K562 (cell line): Measurements from ENCODE around the gene GRM2. TPM values are rescaled to one million over a fixed set of nuclear protein-coding genes. Genes with fewer than 3 reads are reported as not detected.

ENCODE experiments used
- ATAC-seq: fragments of 200-7000 bp; cut with Tn5 transposase; 3 replicates; pipeline ENCODE4 v1.9.1; 2020; ENCODE audit warnings: moderate library complexity
- BruUV-seq: library from RNA; stranded (reverse); fragments of 400-500 nt; replicated peaks from 2 replicates; lab custom pipeline; 2021; lab: Mats Ljungman, UMichigan
- CTCF ChIA-PET: fragments of 300-600 bp; formaldehyde crosslinking; extraction: SDS; loops from one replicate; lab custom pipeline; 2021; ENCODE audit warnings: low intra/inter-chr PET ratio; lab: Yijun Ruan, JAX
- POLR2A ChIA-PET: fragments of 300-600, 350-650 bp; sonication (Branson Sonifier 250); formaldehyde crosslinking; extraction: SDS; loops from one replicate; lab custom pipeline; 2021; ENCODE audit warnings: antibody characterized with exemption, inconsistent platforms; lab: Yijun Ruan, JAX
- DNase-seq, 4 experiments: peaks; one replicate each; pipeline versions ENCODE4 v3.0.0 to v3.0.0-alpha.2; 2011 to 2018; ENCODE audit warnings: low spot score in 3 of 4, mixed read lengths in 3 of 4; ENCODE audit errors: extremely low read depth in 1 of 4
- FAIRE-seq: peaks from 2 replicates; lab custom pipeline; 2011; peaks lifted over from hg19 to GRCh38; lab: Jason Lieb, UNC
- H2AFZ ChIP-seq: 2 replicates; pipeline ENCODE4 v1.6.0; 2011; ENCODE audit warnings: low read depth, low read length, control low read depth, inconsistent platforms
- H3K27ac ChIP-seq: fragments of 200-600 bp; 3 replicates; pipeline ENCODE4 v1.8.0; 2011; ENCODE audit warnings: low read depth, mild to moderate bottlenecking, control low read depth, inconsistent platforms, low read length, moderate library complexity, mixed read lengths; ENCODE audit errors: extremely low read depth
- H3K27me3 ChIP-seq, 2 experiments: fragments of 300-600 bp in 1 of 2; 2 replicates in 1 of 2; 3 replicates in 1 of 2; pipeline versions ENCODE4 v1.6.0 to v1.8.0; 2011; ENCODE audit warnings: inconsistent platforms in 2 of 2, low read length in 2 of 2, mild to moderate bottlenecking in 1 of 2, mixed read lengths in 1 of 2, moderate library complexity in 1 of 2; ENCODE audit not compliant: control insufficient read depth in 2 of 2, insufficient read depth in 2 of 2
- H3K36me3 ChIP-seq: fragments of 300-600 bp; 3 replicates; pipeline ENCODE4 v1.8.0; 2011; ENCODE audit warnings: mild to moderate bottlenecking, low read length, inconsistent platforms; ENCODE audit not compliant: control insufficient read depth, insufficient read depth
- H3K4me1 ChIP-seq, 2 experiments: fragments of 200-600 bp in 1 of 2; replicated peaks in 1 of 2; 2 replicates in 1 of 2; 3 replicates in 1 of 2; pipeline versions ENCODE4 v1.5.1 to v1.8.0; 2011; ENCODE audit warnings: inconsistent platforms in 2 of 2, low read length in 2 of 2, mild to moderate bottlenecking in 1 of 2, mixed read lengths in 1 of 2, moderate library complexity in 1 of 2; ENCODE audit not compliant: control insufficient read depth in 2 of 2, insufficient read depth in 2 of 2
- H3K4me2 ChIP-seq: 2 replicates; pipeline ENCODE4 v1.6.1; 2011; ENCODE audit warnings: low read length, control low read depth, inconsistent platforms, mixed read lengths; ENCODE audit not compliant: insufficient read depth
- H3K4me3 ChIP-seq: fragments of 200-600 bp; sonication (generic), shearing (Covaris generic); 2 replicates; pipeline ENCODE4 v1.5.1; 2016; ENCODE audit warnings: control low read depth, inconsistent platforms
- H3K79me2 ChIP-seq: fragments of 200-600 bp; 3 replicates; pipeline ENCODE4 v1.8.0; 2011; ENCODE audit warnings: low read length, inconsistent platforms; ENCODE audit not compliant: control insufficient read depth, insufficient read depth
- H3K9ac ChIP-seq, 2 experiments: 2 replicates each; pipeline versions ENCODE4 v1.6.0 to v1.6.1; 2011; ENCODE audit warnings: low read depth in 2 of 2, low read length in 2 of 2, control low read depth in 1 of 2, inconsistent platforms in 1 of 2, mild to moderate bottlenecking in 1 of 2, mixed read lengths in 1 of 2; ENCODE audit not compliant: insufficient read depth in 1 of 2
- H3K9me1 ChIP-seq: one replicate; pipeline ENCODE4 v1.6.0; 2011; ENCODE audit warnings: inconsistent platforms, mild to moderate bottlenecking, low read length, moderate library complexity; ENCODE audit not compliant: control insufficient read depth, insufficient read depth
- H3K9me3 ChIP-seq: replicated peaks from 2 replicates; pipeline ENCODE4 v1.5.1; 2011; ENCODE audit warnings: low read depth, low read length, inconsistent platforms; ENCODE audit not compliant: control insufficient read depth, insufficient read depth
- H4K20me1 ChIP-seq: replicated peaks from 2 replicates; pipeline ENCODE4 v1.6.1; 2011; ENCODE audit warnings: low read length, inconsistent platforms, mixed read lengths; ENCODE audit not compliant: control insufficient read depth, insufficient read depth
- BRCA1 ChIP-seq, 2 experiments: fragments of 450-650 bp in 1 of 2; sonication (generic) in 1 of 2; formaldehyde crosslinking in 1 of 2; IDR thresholded peaks; 2 replicates each; pipeline versions ENCODE4 v1.5.0 to v1.6.1; 2017 to 2020; ENCODE audit warnings: mild to moderate bottlenecking in 1 of 2, missing genetic modification reagents in 1 of 2
- CREBBP ChIP-seq: IDR thresholded peaks from one replicate; pipeline ENCODE4 v1.6.1; 2012; ENCODE audit warnings: low read depth, mild to moderate bottlenecking, control low read depth, inconsistent platforms, low read length
- EP300 ChIP-seq: IDR thresholded peaks from 2 replicates; pipeline ENCODE4 v1.6.1; 2012; ENCODE audit warnings: low read length, improper control_type of control experiment
- HEY1 ChIP-seq: fragments of 250-450 bp; sonication (Bioruptor Pico); IDR thresholded peaks from 2 replicates; pipeline ENCODE4 v1.5.0; 2020; ENCODE audit warnings: mild to moderate bottlenecking, moderate library complexity, borderline replicate concordance
- HMG20A ChIP-seq: fragments of 450-650 bp; formaldehyde crosslinking; conservative IDR thresholded peaks from 2 replicates; pipeline ENCODE4 v1.4.0; 2020; ENCODE audit warnings: mild to moderate bottlenecking, mixed read lengths
- MXI1 ChIP-seq: IDR thresholded peaks from 2 replicates; pipeline ENCODE4 v1.6.1; 2011; ENCODE audit warnings: low read depth, mild to moderate bottlenecking, improper control_type of control experiment, low read length
- PHF21A ChIP-seq: fragments of 450-650 bp; IDR thresholded peaks from 2 replicates; pipeline ENCODE4 v1.6.1; 2017; ENCODE audit warnings: low read depth, borderline replicate concordance
- POLR2AphosphoS5 ChIP-seq: IDR thresholded peaks from 2 replicates; pipeline ENCODE4 v1.6.1; 2011; ENCODE audit warnings: mild to moderate bottlenecking, low read depth, low read length, moderate library complexity; ENCODE audit not compliant: control insufficient read depth, insufficient read depth
- RHOXF2B ChIP-seq: fragments of 250-450 bp; sonication (Bioruptor Pico); conservative IDR thresholded peaks from 2 replicates; pipeline ENCODE4 v1.5.1; 2021
- ZNF212 ChIP-seq: fragments of 450-650 bp; formaldehyde crosslinking; IDR thresholded peaks from 2 replicates; pipeline ENCODE4 v1.4.0; 2020; ENCODE audit warnings: mild to moderate bottlenecking
- ZNF780A ChIP-seq: fragments of 250-450 bp; sonication (Bioruptor Pico); IDR thresholded peaks from 2 replicates; pipeline ENCODE4 v1.5.0; 2021; ENCODE audit warnings: mild to moderate bottlenecking
- WGBS: fragments of 100-300 bp; shearing (Covaris generic); methylation state at CpG from one replicate; pipeline ENCODE4 v1.1.6; 2016; ENCODE audit warnings: low coverage, mixed read lengths; ENCODE audit not compliant: insufficient coverage; ENCODE audit errors: missing lambda C conversion rate; 5-methylcytosine and 5-hydroxymethylcytosine counted together
- in situ Hi-C: fragments of 300-500 bp; cut with MboI; formaldehyde crosslinking; loops from 4 replicates; pipeline ENCODE4 v1.15.0; 2018; ENCODE audit warnings: inconsistent platforms, mixed read lengths
- intact Hi-C: fragments of 100-400 bp; cut with micrococcal nuclease; formaldehyde crosslinking; loops from 2 replicates; pipeline ENCODE4 v1.14.2; 2022
- polyA plus RNA-seq, 8 experiments: library from polyadenylated mRNA; depleted of rRNA in 4 of 8; stranded (reverse) in 5 of 8; unstranded in 3 of 8; fragments of >200 nt; fragmentation: Nextera tagmentation in 2 of 8; fragmentation: Illumina TruSeq in 1 of 8; extraction: Ambion mirVana in 2 of 8; extraction: Trizol in 1 of 8; gene quantifications; 2 replicates each; pipeline versions ENCODE4 v1.2.1 to v1.2.3, GENCODE V29; 2011 to 2014; ENCODE audit warnings: inconsistent platforms in 1 of 8, missing spikeins in 1 of 8
- total RNA-seq, 7 experiments: library from RNA; depleted of rRNA in 6 of 7; stranded (reverse); fragments of >200 nt in 6 of 7; fragmentation: Illumina TruSeq in 2 of 7; extraction: Trizol in 2 of 7; gene quantifications; 2 replicates each; pipeline versions ENCODE4 v1.2.1 to v1.2.3, GENCODE V29; 2011 to 2021; ENCODE audit warnings: low replicate concordance in 1 of 7
- TF ChIP-seq, protein P1 (sequence below), 3 experiments: IDR thresholded peaks in 2 of 3; conservative IDR thresholded peaks in 1 of 3; 2 replicates each; pipeline ENCODE4 v1.5.1; 2011 to 2012; ENCODE audit warnings: low read length in 3 of 3, mild to moderate bottlenecking in 3 of 3, control low read depth in 2 of 3, improper control_type of control experiment in 1 of 3, inconsistent platforms in 1 of 3, low read depth in 1 of 3, mixed read lengths in 1 of 3, moderate library complexity in 1 of 3; ENCODE audit not compliant: insufficient read depth in 2 of 3
- TF ChIP-seq, protein P2 (sequence below): IDR thresholded peaks from 2 replicates; pipeline ENCODE4 v1.6.1; 2016; ENCODE audit warnings: missing genetic modification characterization, missing compliant biosample characterization
- TF ChIP-seq, protein P3 (sequence below): fragments of 450-650 bp; formaldehyde crosslinking; IDR thresholded peaks from 2 replicates; pipeline ENCODE4 v1.4.0; 2022; ENCODE audit warnings: missing genetic modification characterization

The GRM2 gene
- total and polyA plus RNA-seq, 9 of the 15 experiments (the other 6 are each of a cell fraction or from before 2014, with no cell fraction given) = not detected

DNA sequence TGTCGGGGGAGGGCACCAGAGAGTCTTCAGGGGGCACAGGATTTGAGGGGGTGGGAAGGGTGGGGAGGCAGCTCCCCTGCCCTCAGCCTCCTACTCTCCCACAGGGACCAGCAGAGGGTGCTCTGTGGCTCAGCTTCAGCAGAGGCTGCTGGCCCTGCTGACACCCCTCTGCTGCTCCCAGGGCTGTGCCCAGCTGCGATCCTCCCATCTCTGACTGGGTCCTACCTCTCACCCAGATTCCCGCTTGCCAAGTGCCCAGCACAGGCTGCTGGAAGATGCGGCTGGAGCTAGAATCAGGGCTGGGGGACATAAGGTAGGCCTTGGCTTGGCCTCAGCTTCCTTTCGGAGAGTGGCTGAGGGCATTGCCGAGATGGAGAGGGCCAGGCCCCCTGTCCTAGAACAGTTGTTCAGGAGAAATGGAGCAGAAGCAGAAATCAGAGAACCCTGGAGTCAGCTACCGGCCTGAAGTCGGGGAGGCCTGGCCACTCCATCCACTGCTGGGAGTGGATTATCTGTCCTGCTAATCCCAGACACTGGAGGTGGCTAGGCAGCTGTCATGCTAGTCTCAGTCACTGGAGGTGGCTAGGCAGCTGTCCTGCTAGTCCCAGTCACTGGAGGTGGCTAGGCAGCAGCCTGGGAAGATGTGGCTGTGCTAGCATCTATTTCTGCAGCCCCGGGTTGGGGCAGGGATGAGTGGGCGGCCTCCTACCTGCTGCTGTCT is 3.9 kb downstream of the GRM2 start (continued):
- TF ChIP-seq, protein P1, sequence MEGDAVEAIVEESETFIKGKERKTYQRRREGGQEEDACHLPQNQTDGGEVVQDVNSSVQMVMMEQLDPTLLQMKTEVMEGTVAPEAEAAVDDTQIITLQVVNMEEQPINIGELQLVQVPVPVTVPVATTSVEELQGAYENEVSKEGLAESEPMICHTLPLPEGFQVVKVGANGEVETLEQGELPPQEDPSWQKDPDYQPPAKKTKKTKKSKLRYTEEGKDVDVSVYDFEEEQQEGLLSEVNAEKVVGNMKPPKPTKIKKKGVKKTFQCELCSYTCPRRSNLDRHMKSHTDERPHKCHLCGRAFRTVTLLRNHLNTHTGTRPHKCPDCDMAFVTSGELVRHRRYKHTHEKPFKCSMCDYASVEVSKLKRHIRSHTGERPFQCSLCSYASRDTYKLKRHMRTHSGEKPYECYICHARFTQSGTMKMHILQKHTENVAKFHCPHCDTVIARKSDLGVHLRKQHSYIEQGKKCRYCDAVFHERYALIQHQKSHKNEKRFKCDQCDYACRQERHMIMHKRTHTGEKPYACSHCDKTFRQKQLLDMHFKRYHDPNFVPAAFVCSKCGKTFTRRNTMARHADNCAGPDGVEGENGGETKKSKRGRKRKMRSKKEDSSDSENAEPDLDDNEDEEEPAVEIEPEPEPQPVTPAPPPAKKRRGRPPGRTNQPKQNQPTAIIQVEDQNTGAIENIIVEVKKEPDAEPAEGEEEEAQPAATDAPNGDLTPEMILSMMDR (IDR thresholded peaks at IDR 0.05 in 2 of 3, conservative IDR thresholded peaks at IDR 0.05 in 1 of 3; ENCODE audit: insufficient read depth in 2 of 3, low read depth in 1 of 3, low read length in 3 of 3) = peak in 1 of 3 experiments; percentile 31; a peak in 1 of 6 replicates

DNA sequence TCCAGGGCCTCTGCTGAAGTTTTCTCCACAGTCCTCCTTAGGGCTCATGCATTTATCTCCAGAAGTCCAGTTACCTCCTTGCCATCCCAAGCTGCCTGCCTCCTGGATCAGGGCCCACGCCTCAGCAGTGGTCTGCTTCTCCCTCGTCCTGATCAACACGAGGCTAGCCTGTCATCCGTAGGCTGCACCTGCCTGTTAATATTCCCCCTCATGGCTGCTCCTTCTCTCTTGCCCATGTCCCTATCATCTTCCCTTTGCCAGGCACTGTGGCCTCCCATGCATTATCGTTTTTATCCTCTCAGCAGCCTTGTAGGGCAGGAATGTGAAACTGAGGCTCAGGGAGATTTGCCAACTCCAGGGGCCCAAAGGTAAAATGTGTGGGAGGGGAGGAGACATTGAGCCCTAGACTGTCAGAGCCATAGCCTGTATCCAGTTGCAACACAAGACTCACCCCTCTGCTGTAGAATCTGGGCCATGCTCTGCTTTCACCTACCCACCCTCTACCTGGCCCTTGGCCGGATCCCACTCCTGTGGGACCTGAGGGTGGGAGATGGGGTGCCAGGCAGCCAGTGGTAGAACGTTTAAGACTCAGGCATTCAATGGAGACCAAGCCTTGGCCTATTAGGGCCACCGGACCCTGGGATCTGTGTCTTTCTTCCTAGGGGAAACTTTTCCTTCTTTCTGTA is 4.6 kb downstream of the GRM2 start:
- in situ Hi-C loops (no loop called here), intact Hi-C loops (no loop called here)
- Histone ChIP-seq H4K20me1 (0 out of 2 replicates have a peak, but pooled peaks cover 6% of the 10 kb centered on the region), H3K79me2 (no peaks in the 10 kb centered on the region), H3K9me3 (no peaks in the 10 kb centered on the region), H3K36me3 (no peaks in the 10 kb centered on the region), H3K4me3 (no peak overlapping the region), H3K9ac (no peak overlapping the region)
- 0% methylated on average over 8 of the region's 8 CpGs for WGBS
- DNase-seq (no peak), FAIRE-seq (no peak)
- BruUV-seq = no TSS peak
- TF ChIP-seq EP300 = no peak
- TF ChIP-seq, protein P2, sequence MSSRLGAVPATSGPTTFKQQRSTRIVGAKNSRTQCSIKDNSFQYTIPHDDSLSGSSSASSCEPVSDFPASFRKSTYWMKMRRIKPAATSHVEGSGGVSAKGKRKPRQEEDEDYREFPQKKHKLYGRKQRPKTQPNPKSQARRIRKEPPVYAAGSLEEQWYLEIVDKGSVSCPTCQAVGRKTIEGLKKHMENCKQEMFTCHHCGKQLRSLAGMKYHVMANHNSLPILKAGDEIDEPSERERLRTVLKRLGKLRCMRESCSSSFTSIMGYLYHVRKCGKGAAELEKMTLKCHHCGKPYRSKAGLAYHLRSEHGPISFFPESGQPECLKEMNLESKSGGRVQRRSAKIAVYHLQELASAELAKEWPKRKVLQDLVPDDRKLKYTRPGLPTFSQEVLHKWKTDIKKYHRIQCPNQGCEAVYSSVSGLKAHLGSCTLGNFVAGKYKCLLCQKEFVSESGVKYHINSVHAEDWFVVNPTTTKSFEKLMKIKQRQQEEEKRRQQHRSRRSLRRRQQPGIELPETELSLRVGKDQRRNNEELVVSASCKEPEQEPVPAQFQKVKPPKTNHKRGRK (tag) = no peak
- no peak for TF ChIP-seq ZNF212 (CRISPR knock-in tag)
- TF ChIP-seq PHF21A = no peak
- no peak for TF ChIP-seq MXI1
- no peak for TF ChIP-seq ZNF780A (CRISPR knock-in tag)
- TF ChIP-seq, protein P3, sequence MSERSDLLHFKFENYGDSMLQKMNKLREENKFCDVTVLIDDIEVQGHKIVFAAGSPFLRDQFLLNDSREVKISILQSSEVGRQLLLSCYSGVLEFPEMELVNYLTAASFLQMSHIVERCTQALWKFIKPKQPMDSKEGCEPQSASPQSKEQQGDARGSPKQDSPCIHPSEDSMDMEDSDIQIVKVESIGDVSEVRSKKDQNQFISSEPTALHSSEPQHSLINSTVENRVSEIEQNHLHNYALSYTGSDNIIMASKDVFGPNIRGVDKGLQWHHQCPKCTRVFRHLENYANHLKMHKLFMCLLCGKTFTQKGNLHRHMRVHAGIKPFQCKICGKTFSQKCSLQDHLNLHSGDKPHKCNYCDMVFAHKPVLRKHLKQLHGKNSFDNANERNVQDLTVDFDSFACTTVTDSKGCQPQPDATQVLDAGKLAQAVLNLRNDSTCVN (CRISPR knock-in tag) = no peak
- no peak for TF ChIP-seq BRCA1 (IDR thresholded peaks at IDR 0.05)
- TF ChIP-seq BRCA1 (CRISPR knock-in tag; IDR thresholded peaks at IDR 0.05) = no peak
- no peak for TF ChIP-seq RHOXF2B (CRISPR knock-in tag)
- TF ChIP-seq CREBBP = no peak
- TF ChIP-seq POLR2AphosphoS5 = no peak
- no peak for TF ChIP-seq HEY1 (CRISPR knock-in tag)
- no peak for TF ChIP-seq HMG20A (CRISPR knock-in tag)
- TF ChIP-seq, all 486 proteins: peak for 0
- no peaks in the 10 kb centered on the region for H3K9me1 ChIP-seq
- peaks cover 0 to 48% of the 10 kb centered on the region in 2 experiments; a peak in 4 of 5 replicates for H3K27me3 ChIP-seq
- H3K27ac ChIP-seq = no peak overlapping the region
- no peak overlapping the region for H2AFZ ChIP-seq
- CTCF ChIA-PET = no interaction called here
- H3K4me2 ChIP-seq = no peak overlapping the region
- no peak for ATAC-seq
- POLR2A ChIA-PET = no interaction called here
- H3K4me1 ChIP-seq = peaks cover 0 to 4% of the 10 kb centered on the region in 2 experiments; a peak in 2 of 5 replicates
